Fibroblast of skin of scalp (primary cell): Measurements from ENCODE around the gene HDDC2.
"Not testable (repeated sequence)": the region's sequence is repeated elsewhere in the genome, so short reads cannot be mapped to it uniquely, and the experiment has no call there.

Experiments used
- DNase-seq: peaks from one replicate; pipeline ENCODE4 v3.0.0-alpha.2; 2013

Gene HDDC2

GRCh38 chr6:125306756-125307149 lies 5.0 kb upstream of the HDDC2 start:
- DNase-seq, result no peak

GRCh38 chr6:125304970-125305660 lies 3.3 kb upstream of the HDDC2 start:
- no peak for DNase-seq

- DNase-seq, result no peak
Observed at GRCh38 chr6:125303512-125303854, 1.7 kb upstream of the HDDC2 start.

GRCh38 chr6:125302840-125303511 lies 1.2 kb upstream of the HDDC2 start:
- DNase-seq, result peak; percentile 83

- DNase-seq, result peak; percentile 58
Observed at GRCh38 chr6:125300992-125301434, 754 bp downstream of the HDDC2 start.

GRCh38 chr6:125299257-125299656 lies 2.5 kb downstream of the HDDC2 start:
- DNase-seq, result no peak

- DNase-seq, result no peak
Observed at GRCh38 chr6:125296471-125296870, 5.3 kb downstream of the HDDC2 start.

GRCh38 chr6:125294925-125295324 lies 6.8 kb downstream of the HDDC2 start:
- no peak for DNase-seq

GRCh38 chr6:125294036-125294435 lies 7.7 kb downstream of the HDDC2 start:
- DNase-seq, result peak; percentile 19

- no peak for DNase-seq
Observed at GRCh38 chr6:125293587-125293986, 8.2 kb downstream of the HDDC2 start.

GRCh38 chr6:125287718-125288117 lies 14.0 kb downstream of the HDDC2 start:
- no peak for DNase-seq

- no peak for DNase-seq
Observed at GRCh38 chr6:125285936-125286335, 15.8 kb downstream of the HDDC2 start.

GRCh38 chr6:125285353-125285752 lies 16.4 kb downstream of the HDDC2 start:
- no peak for DNase-seq

- not testable (repeated sequence) for DNase-seq
Observed at GRCh38 chr6:125282470-125282869, 19.3 kb downstream of the HDDC2 start.

GRCh38 chr6:125280370-125281035 lies 21.3 kb downstream of the HDDC2 start:
- not testable (repeated sequence) for DNase-seq

- no peak for DNase-seq
Observed at GRCh38 chr6:125279961-125280360, 21.8 kb downstream of the HDDC2 start.

- no peak for DNase-seq
Observed at GRCh38 chr6:125277838-125278237, 23.9 kb downstream of the HDDC2 start.

- no peak for DNase-seq
Observed at GRCh38 chr6:125275779-125276178, 26.0 kb downstream of the HDDC2 start.

GRCh38 chr6:125274935-125275334 lies 26.8 kb downstream of the HDDC2 start:
- DNase-seq, result no peak

GRCh38 chr6:125273965-125274364 lies 27.8 kb downstream of the HDDC2 start:
- DNase-seq, result no peak

- no peak for DNase-seq
Observed at GRCh38 chr6:125273251-125273650, 28.5 kb downstream of the HDDC2 start.

- no peak for DNase-seq
Observed at GRCh38 chr6:125271486-125272159, 30.1 kb downstream of the HDDC2 start.

- DNase-seq, result no peak
Observed at GRCh38 chr6:125270380-125270779, 31.4 kb downstream of the HDDC2 start.
